CD14-positive monocyte (primary cell): ENCODE results near the gene MADD. TPM values are rescaled to one million over a fixed set of nuclear protein-coding genes. Genes with fewer than 3 reads are reported as not detected.
A peak's percentile ranks its signal among the peaks of the same experiment; 100 is the strongest.

ENCODE experiments used
- DNase-seq, 3 donors: peaks; one replicate each; pipeline ENCODE4 v3.0.0-alpha.2; 2011 to 2022
- H2AFZ ChIP-seq: 2 replicates; pipeline ENCODE4 v1.6.0; 2012; ENCODE audit warnings: mild to moderate bottlenecking, low read depth, low read length, inconsistent platforms; ENCODE audit not compliant: insufficient read depth, poor library complexity, severe bottlenecking
- H3K27ac ChIP-seq, 2 donors: 1 replicate in 1 of 2; 2 replicates in 1 of 2; pipeline ENCODE4 v1.5.1; 2012 to 2013; ENCODE audit warnings: low read length in 2 of 2, control low read depth in 1 of 2, inconsistent platforms in 1 of 2, low read depth in 1 of 2, mild to moderate bottlenecking in 1 of 2
- H3K27me3 ChIP-seq, 2 donors: one replicate each; pipeline versions ENCODE4 v1.6.0 to v1.6.1; 2011 to 2013; ENCODE audit warnings: low read length in 2 of 2; ENCODE audit not compliant: control insufficient read depth in 2 of 2, insufficient read depth in 2 of 2
- H3K36me3 ChIP-seq, 2 donors: replicated peaks in 1 of 2; 1 replicate in 1 of 2; 2 replicates in 1 of 2; pipeline versions ENCODE4 v1.5.1 to v1.6.1; 2012 to 2013; ENCODE audit warnings: low read length in 2 of 2, control low read depth in 1 of 2, inconsistent platforms in 1 of 2, mild to moderate bottlenecking in 1 of 2; ENCODE audit not compliant: insufficient read depth in 2 of 2, control insufficient read depth in 1 of 2
- H3K4me1 ChIP-seq, 2 donors: 1 replicate in 1 of 2; 2 replicates in 1 of 2; pipeline versions ENCODE4 v1.5.1 to v1.6.1; 2012 to 2013; ENCODE audit warnings: low read length in 2 of 2, control low read depth in 1 of 2, inconsistent platforms in 1 of 2, mild to moderate bottlenecking in 1 of 2, moderate library complexity in 1 of 2; ENCODE audit not compliant: insufficient read depth in 2 of 2, control insufficient read depth in 1 of 2
- H3K4me2 ChIP-seq: replicated peaks from 2 replicates; pipeline ENCODE3; 2012; ENCODE audit warnings: low read length, moderate library complexity, mild to moderate bottlenecking; ENCODE audit not compliant: poor library complexity, severe bottlenecking; ENCODE audit errors: extremely low read depth
- H3K4me3 ChIP-seq, 3 experiments: fragments of 200-600 bp in 1 of 3; sonication (generic) in 1 of 3; replicated peaks in 1 of 3; 1 replicate in 2 of 3; 2 replicates in 1 of 3; pipeline ENCODE4 v1.5.1; 2011 to 2013; ENCODE audit warnings: low read length in 3 of 3, mild to moderate bottlenecking in 3 of 3, control low read depth in 2 of 3, low read depth in 2 of 3, inconsistent platforms in 1 of 3, moderate library complexity in 1 of 3
- H3K79me2 ChIP-seq: 2 replicates; pipeline ENCODE4 v1.6.0; 2012; ENCODE audit warnings: mild to moderate bottlenecking, control low read depth, inconsistent platforms, low read length, moderate library complexity; ENCODE audit not compliant: insufficient read depth
- H3K9ac ChIP-seq: 2 replicates; pipeline ENCODE4 v1.6.0; 2017; ENCODE audit warnings: low read length, mild to moderate bottlenecking; ENCODE audit not compliant: insufficient read depth, poor library complexity, severe bottlenecking
- H3K9me3 ChIP-seq, 2 donors: replicated peaks in 1 of 2; 1 replicate in 1 of 2; 2 replicates in 1 of 2; pipeline versions ENCODE4 v1.5.1 to v1.6.1; 2012 to 2013; ENCODE audit warnings: low read length in 2 of 2, control low read depth in 1 of 2; ENCODE audit not compliant: control insufficient read depth in 1 of 2, insufficient read depth in 1 of 2
- H4K20me1 ChIP-seq: 2 replicates; pipeline ENCODE4 v1.6.0; 2012; ENCODE audit warnings: mild to moderate bottlenecking, low read length, control low read depth, moderate library complexity; ENCODE audit not compliant: insufficient read depth
- H3K27ac Mint-ChIP-seq, 7 donors: one replicate each; pipeline ENCODE4 v1.8.0; 2020; ENCODE audit warnings: mild to moderate bottlenecking in 7 of 7, mixed read lengths in 7 of 7, moderate library complexity in 6 of 7, inconsistent platforms in 2 of 7
- H3K27me3 Mint-ChIP-seq, 3 donors: one replicate each; pipeline ENCODE4 v1.8.0; 2021 to 2022; ENCODE audit warnings: low read depth in 3 of 3, mild to moderate bottlenecking in 3 of 3, mixed read lengths in 3 of 3, moderate library complexity in 3 of 3, inconsistent platforms in 1 of 3
- H3K36me3 Mint-ChIP-seq, 2 donors: one replicate each; pipeline ENCODE4 v1.8.0; 2020; ENCODE audit warnings: mixed read lengths in 2 of 2, inconsistent platforms in 1 of 2, mild to moderate bottlenecking in 1 of 2
- H3K4me1 Mint-ChIP-seq: one replicate; pipeline ENCODE4 v1.8.0; 2020; ENCODE audit warnings: mild to moderate bottlenecking, mixed read lengths
- H3K4me3 Mint-ChIP-seq, 2 donors: one replicate each; pipeline ENCODE4 v1.8.0; 2020; ENCODE audit warnings: mild to moderate bottlenecking in 2 of 2, mixed read lengths in 2 of 2, moderate library complexity in 1 of 2
- H3K9me3 Mint-ChIP-seq, 7 donors: one replicate each; pipeline ENCODE4 v1.8.0; 2020 to 2022; ENCODE audit warnings: mixed read lengths in 7 of 7, mild to moderate bottlenecking in 6 of 7, moderate library complexity in 6 of 7, inconsistent platforms in 2 of 7
- WGBS: methylation state at CpG from one replicate; pipeline ENCODE4 v1.1.5; 2013; ENCODE audit warnings: missing lambda C conversion rate; ENCODE audit not compliant: insufficient coverage; 5-methylcytosine and 5-hydroxymethylcytosine counted together
- intact Hi-C, 2 donors: fragments of 100-400 bp; cut with micrococcal nuclease; formaldehyde crosslinking; loops; one replicate each; pipeline versions ENCODE4 v1.15.0 to v1.15.1; 2023
- polyA plus RNA-seq, 3 donors: library from polyadenylated mRNA; depleted of rRNA in 1 of 3; unstranded in 2 of 3; stranded (reverse) in 1 of 3; fragments of 300-500 nt in 2 of 3; fragments of >200 nt in 1 of 3; fragmentation: Illumina TruSeq in 2 of 3; gene quantifications; 1 replicate in 2 of 3; 2 replicates in 1 of 3; pipeline ENCODE4 v1.2.3, GENCODE V29; 2012 to 2021
- TF ChIP-seq, protein P1 (sequence below): fragments of 200-600 bp; IDR thresholded peaks from one replicate; pipeline ENCODE4 v1.8.0; 2022; ENCODE audit warnings: antibody characterized with exemption, mild to moderate bottlenecking

MADD gene
- polyA plus RNA-seq, 3 donors: 6.4 to 58.1 (median 12.2) TPM

DNA sequence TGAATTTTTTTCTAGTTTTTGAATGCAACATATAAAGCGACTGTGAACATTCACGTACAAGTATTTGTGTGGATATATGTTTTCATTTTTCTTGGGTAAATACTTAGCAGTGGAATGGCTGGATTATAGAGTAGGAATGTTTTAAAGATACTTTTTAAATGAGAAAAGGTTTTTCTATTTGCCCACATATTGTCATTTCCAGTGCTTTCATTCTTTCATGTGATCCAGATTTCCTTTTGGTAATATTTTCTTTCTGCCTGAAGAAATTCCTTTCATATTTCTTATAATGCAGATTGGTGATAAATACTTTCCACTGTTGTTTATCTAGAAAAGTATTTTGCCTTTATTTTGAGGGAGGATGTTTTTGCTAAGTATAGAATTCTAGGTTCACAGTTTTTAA, 47.2 kb upstream of the MADD start:
- no peaks in the 10 kb centered on the region for H3K9me3 Mint-ChIP-seq
- intact Hi-C loops: no loop called here
- Histone ChIP-seq H3K4me2 (no peak overlapping the region), H3K4me1 (peaks cover 20 to 21% of the 10 kb centered on the region in 2 donors), H3K9ac (no peak overlapping the region), H2AFZ (no peak overlapping the region), H4K20me1 (no peaks in the 10 kb centered on the region), H3K79me2 (peaks cover 36% of the 10 kb centered on the region), H3K27ac (no peak overlapping the region), H3K27me3 (no peaks in the 10 kb centered on the region), H3K9me3 (no peaks in the 10 kb centered on the region), H3K36me3 (peaks cover 0 to 21% of the 10 kb centered on the region in 2 donors), H3K4me3 (no peak overlapping the region)
- TF ChIP-seq, protein P1, sequence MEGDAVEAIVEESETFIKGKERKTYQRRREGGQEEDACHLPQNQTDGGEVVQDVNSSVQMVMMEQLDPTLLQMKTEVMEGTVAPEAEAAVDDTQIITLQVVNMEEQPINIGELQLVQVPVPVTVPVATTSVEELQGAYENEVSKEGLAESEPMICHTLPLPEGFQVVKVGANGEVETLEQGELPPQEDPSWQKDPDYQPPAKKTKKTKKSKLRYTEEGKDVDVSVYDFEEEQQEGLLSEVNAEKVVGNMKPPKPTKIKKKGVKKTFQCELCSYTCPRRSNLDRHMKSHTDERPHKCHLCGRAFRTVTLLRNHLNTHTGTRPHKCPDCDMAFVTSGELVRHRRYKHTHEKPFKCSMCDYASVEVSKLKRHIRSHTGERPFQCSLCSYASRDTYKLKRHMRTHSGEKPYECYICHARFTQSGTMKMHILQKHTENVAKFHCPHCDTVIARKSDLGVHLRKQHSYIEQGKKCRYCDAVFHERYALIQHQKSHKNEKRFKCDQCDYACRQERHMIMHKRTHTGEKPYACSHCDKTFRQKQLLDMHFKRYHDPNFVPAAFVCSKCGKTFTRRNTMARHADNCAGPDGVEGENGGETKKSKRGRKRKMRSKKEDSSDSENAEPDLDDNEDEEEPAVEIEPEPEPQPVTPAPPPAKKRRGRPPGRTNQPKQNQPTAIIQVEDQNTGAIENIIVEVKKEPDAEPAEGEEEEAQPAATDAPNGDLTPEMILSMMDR: no peak
- H3K4me3 Mint-ChIP-seq: no peak overlapping the region
- no CpG with 5 or more reads among the region's 2 CpGs for WGBS
- H3K27ac Mint-ChIP-seq: no peak overlapping the region
- no peak for DNase-seq
- no peaks in the 10 kb centered on the region for H3K27me3 Mint-ChIP-seq
- H3K36me3 Mint-ChIP-seq: peaks cover 26 to 58% of the 10 kb centered on the region in 2 donors
- peaks cover 39% of the 10 kb centered on the region for H3K4me1 Mint-ChIP-seq

DNA sequence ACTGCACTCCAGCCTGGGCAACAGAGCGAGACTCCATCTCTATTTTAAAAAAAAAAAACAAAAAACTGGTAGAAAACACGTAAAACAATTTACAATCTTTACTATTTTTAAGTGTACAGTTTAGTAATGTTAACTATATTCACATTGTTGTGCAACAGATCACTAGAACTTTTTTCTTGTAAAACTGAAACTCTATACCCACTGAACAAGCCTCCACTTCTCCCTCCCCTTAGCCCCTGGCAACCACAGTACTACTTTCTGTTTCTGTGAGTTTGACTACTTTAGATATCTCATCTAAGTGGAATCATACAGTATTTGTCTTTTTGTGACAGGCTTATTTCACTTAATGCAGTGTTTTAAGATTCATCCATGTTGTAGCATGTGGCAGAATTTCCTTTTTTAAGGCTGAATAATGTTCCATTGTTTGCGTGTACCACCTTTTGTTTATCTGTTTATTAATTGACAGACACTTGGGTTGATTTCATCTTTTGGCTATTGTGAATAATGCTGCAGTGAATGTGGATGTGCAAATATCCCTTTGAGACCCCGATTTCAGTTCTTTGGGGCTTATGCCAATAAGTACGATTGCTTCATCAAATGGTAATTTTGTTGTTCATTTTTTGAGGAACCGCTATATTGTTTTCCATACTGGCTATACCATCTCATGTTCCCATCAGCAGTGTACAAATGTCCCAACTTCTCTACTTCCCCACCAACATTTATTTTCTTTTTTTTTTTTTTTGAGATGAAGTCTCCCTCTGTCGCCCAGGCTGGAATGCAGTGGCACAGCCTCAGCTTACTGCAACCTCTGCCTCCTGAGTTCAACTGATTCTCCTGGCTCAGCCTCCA, 44.2 kb upstream of the MADD start:
- intact Hi-C loops: no loop called here
- Histone ChIP-seq H3K4me2 (peak overlapping the region; percentile 65), H3K9me3 (no peaks in the 10 kb centered on the region), H4K20me1 (no peaks in the 10 kb centered on the region), H3K79me2 (peaks cover 11% of the 10 kb centered on the region), H2AFZ (peak overlapping the region; percentile 22), H3K9ac (no peak overlapping the region), H3K27ac (peak overlapping the region; percentile 40 to 79), H3K36me3 (peaks cover 3 to 21% of the 10 kb centered on the region in 2 donors), H3K27me3 (no peaks in the 10 kb centered on the region), H3K4me1 (peaks cover 20 to 21% of the 10 kb centered on the region in 2 donors), H3K4me3 (peak overlapping the region; percentile 13 to 66 (median 41))
- Mint-ChIP-seq H3K27me3 (peaks cover 0 to 2% (median 0%) of the 10 kb centered on the region in 3 donors), H3K9me3 (no peaks in the 10 kb centered on the region), H3K4me3 (peak overlapping the region; percentile 55 to 81), H3K4me1 (peaks cover 25% of the 10 kb centered on the region), H3K36me3 (peaks cover 20 to 54% of the 10 kb centered on the region in 2 donors), H3K27ac (peak overlapping the region; percentile 35 to 88 (median 82))
- 44% methylated on average over 2 of the region's 7 CpGs for WGBS
- TF ChIP-seq, protein P1: no peak
- DNase-seq: peak in 2 of 3 donors; percentile 47 to 53
